CD4-positive, alpha-beta T cell (primary cell): Measurements from ENCODE around the gene LZTS3. TPM values are rescaled to one million over a fixed set of nuclear protein-coding genes. Genes with fewer than 3 reads are reported as not detected.

Experiments used
- ATAC-seq: fragments of 200-7000 bp; cut with Tn5 transposase; one replicate; pipeline ENCODE4 v1.10.0; 2022; ENCODE audit warnings: mild to moderate bottlenecking; ENCODE audit not compliant: poor library complexity
- CTCF ChIA-PET: fragments of 350-600 bp; sonication (Branson Sonifier 250); formaldehyde crosslinking; loops from one replicate; lab custom pipeline; 2021; ENCODE audit warnings: antibody characterized with exemption, inconsistent platforms; lab: Charles Lee
- POLR2A ChIA-PET: fragments of 350-600 bp; sonication (Branson Sonifier 250); formaldehyde crosslinking; loops from one replicate; lab custom pipeline; 2021; ENCODE audit warnings: antibody characterized with exemption, inconsistent platforms; lab: Charles Lee
- DNase-seq, 14 experiments: peaks; one replicate each; pipeline ENCODE4 v3.0.0-alpha.2; 2013 to 2020; ENCODE audit warnings: mixed read lengths in 2 of 14
- H3K27ac ChIP-seq, 2 donors: one replicate each; pipeline versions ENCODE4 v1.5.1 to v1.7.0; 2013; ENCODE audit warnings: low read length in 2 of 2, low read depth in 1 of 2, mild to moderate bottlenecking in 1 of 2
- H3K27me3 ChIP-seq, 2 experiments: 1 replicate in 1 of 2; 2 replicates in 1 of 2; pipeline versions ENCODE4 v1.6.1 to v1.7.0; 2013; ENCODE audit warnings: low read length in 2 of 2, control low read depth in 1 of 2, mild to moderate bottlenecking in 1 of 2, moderate library complexity in 1 of 2; ENCODE audit not compliant: insufficient read depth in 2 of 2, control insufficient read depth in 1 of 2
- H3K36me3 ChIP-seq: one replicate; pipeline ENCODE4 v1.6.1; 2013; ENCODE audit warnings: low read length, control low read depth; ENCODE audit not compliant: insufficient read depth
- H3K4me1 ChIP-seq: one replicate; pipeline ENCODE4 v1.6.1; 2013; ENCODE audit warnings: low read length, control low read depth; ENCODE audit not compliant: insufficient read depth
- H3K4me3 ChIP-seq: one replicate; pipeline ENCODE4 v1.5.1; 2013; ENCODE audit warnings: mild to moderate bottlenecking, low read length, moderate library complexity
- H3K9me3 ChIP-seq, 2 experiments: 1 replicate in 1 of 2; 2 replicates in 1 of 2; pipeline versions ENCODE4 v1.6.1 to v1.7.0; 2013; ENCODE audit warnings: low read length in 2 of 2, mild to moderate bottlenecking in 2 of 2, control low read depth in 1 of 2, moderate library complexity in 1 of 2; ENCODE audit not compliant: control insufficient read depth in 1 of 2, insufficient read depth in 1 of 2
- H3K27ac Mint-ChIP-seq: one replicate; pipeline ENCODE4 v1.8.0; 2020; ENCODE audit warnings: mixed read lengths
- H3K27me3 Mint-ChIP-seq: one replicate; pipeline ENCODE4 v1.8.0; 2021; ENCODE audit warnings: mixed read lengths
- H3K36me3 Mint-ChIP-seq: one replicate; pipeline ENCODE4 v1.8.0; 2021; ENCODE audit warnings: low read depth, mixed read lengths
- H3K4me1 Mint-ChIP-seq: one replicate; pipeline ENCODE4 v1.8.0; 2021; ENCODE audit warnings: low read depth, mixed read lengths
- H3K4me3 Mint-ChIP-seq: one replicate; pipeline ENCODE4 v1.8.0; 2020; ENCODE audit warnings: mild to moderate bottlenecking, mixed read lengths
- H3K9me3 Mint-ChIP-seq: one replicate; pipeline ENCODE4 v1.8.0; 2020; ENCODE audit warnings: mixed read lengths
- intact Hi-C, 2 experiments: fragments of 100-400 bp; cut with DNase I in 1 of 2; cut with micrococcal nuclease in 1 of 2; formaldehyde crosslinking; loops; one replicate each; pipeline versions ENCODE4 v1.15.1 to v1.9.0; 2023 to 2025; cut with DNase I, micrococcal nuclease
- total RNA-seq, 174 experiments: library from RNA in 2 of 174; stranded (reverse) in 2 of 174; gene quantifications; one replicate each; pipeline ENCODE4 v1.2.3 and lab custom pipeline; 2021 to 2026
- TF ChIP-seq, protein P1 (sequence below): fragments of 200-600 bp; IDR thresholded peaks from one replicate; pipeline ENCODE4 v1.8.0; 2022; ENCODE audit warnings: antibody characterized with exemption, mild to moderate bottlenecking

Gene LZTS3
- total RNA-seq, 2 experiments from 2014 or later = 22.2 to 22.4 TPM

DNA sequence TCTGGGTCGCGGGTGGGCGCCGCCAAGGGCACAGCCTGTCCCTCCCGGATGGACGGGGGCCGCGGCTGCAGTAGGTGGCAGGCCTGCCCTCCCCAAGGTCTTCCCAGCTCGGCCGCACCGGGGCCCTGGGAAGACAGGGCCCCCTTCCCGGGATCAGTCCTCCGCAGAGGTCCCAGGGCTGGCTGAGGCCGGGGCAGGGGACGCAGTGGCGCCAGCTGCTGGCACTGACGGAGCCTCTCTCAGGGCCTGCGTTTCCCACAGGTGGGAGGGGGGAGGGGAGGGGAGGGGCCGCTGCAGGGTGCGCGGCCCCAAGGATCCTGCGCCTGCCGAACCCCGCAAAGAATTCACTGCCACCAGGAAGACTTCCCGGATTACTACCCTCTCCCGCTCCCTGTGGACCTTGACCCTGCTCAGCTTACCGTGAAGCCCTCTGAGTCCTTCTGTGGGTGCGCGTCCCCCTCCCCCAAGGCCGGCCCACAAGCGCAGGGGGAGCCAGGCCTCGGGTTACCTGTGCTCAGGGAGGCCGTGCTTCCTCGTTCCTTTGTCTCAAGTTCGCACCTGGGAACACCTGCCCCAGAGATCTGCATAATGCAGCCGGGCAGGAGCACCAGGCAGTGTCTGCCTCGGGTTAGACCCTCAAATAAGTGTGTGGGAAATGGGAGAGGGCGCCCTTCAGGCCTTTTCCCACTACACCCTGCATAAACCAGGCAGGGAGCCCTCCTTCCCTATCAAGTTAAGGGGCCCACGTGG is 5.1 kb downstream of the LZTS3 start:
- Histone ChIP-seq H3K27me3 (peaks cover 19 to 23% of the 10 kb centered on the region in 2 experiments), H3K27ac (no peak overlapping the region), H3K9me3 (no peaks in the 10 kb centered on the region), H3K4me3 (no peak overlapping the region), H3K4me1 (peaks cover 22% of the 10 kb centered on the region), H3K36me3 (no peaks in the 10 kb centered on the region)
- TF ChIP-seq, protein P1, sequence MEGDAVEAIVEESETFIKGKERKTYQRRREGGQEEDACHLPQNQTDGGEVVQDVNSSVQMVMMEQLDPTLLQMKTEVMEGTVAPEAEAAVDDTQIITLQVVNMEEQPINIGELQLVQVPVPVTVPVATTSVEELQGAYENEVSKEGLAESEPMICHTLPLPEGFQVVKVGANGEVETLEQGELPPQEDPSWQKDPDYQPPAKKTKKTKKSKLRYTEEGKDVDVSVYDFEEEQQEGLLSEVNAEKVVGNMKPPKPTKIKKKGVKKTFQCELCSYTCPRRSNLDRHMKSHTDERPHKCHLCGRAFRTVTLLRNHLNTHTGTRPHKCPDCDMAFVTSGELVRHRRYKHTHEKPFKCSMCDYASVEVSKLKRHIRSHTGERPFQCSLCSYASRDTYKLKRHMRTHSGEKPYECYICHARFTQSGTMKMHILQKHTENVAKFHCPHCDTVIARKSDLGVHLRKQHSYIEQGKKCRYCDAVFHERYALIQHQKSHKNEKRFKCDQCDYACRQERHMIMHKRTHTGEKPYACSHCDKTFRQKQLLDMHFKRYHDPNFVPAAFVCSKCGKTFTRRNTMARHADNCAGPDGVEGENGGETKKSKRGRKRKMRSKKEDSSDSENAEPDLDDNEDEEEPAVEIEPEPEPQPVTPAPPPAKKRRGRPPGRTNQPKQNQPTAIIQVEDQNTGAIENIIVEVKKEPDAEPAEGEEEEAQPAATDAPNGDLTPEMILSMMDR = no peak
- ATAC-seq (no peak), DNase-seq (peak in 3 of 14 experiments; percentile 45 to 50 (median 47))
- H3K9me3 Mint-ChIP-seq = no peaks in the 10 kb centered on the region
- peaks cover 15% of the 10 kb centered on the region for H3K4me1 Mint-ChIP-seq
- POLR2A ChIA-PET = interaction anchor here (1.4 kb wide), 1 partner anchor 9 kb away, joined by 3 read pairs; no protein-coding TSS in a partner anchor
- H3K27ac Mint-ChIP-seq = no peak overlapping the region
- intact Hi-C loops = no loop called here
- H3K27me3 Mint-ChIP-seq = peaks cover 22% of the 10 kb centered on the region
- CTCF ChIA-PET = interaction anchor here (0.7 kb wide), 1 partner anchor 42 kb away, joined by 3 read pairs; no protein-coding TSS in a partner anchor
- no peaks in the 10 kb centered on the region for H3K36me3 Mint-ChIP-seq
- peak overlapping the region; percentile 55 for H3K4me3 Mint-ChIP-seq

DNA sequence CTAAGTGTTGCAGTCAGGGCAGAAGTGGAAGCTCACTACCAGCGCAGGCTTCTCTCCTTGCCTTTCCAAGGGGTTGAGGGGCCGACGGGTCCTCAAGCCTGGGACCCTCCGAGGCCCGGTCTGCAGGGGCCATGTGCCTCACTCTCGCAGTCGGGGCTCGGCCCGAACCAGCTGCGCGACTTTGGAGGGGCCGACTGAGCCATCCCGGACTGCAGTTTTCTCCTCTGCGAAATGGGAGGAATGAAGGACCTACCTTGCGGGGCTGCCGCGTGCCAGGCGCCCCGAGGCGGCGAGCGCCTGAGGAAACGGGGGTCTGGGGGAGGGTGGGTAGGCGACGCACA is 5.6 kb downstream of the LZTS3 start:
- Mint-ChIP-seq H3K9me3 (no peaks in the 10 kb centered on the region), H3K27me3 (peaks cover 22% of the 10 kb centered on the region), H3K4me1 (peaks cover 14% of the 10 kb centered on the region), H3K36me3 (no peaks in the 10 kb centered on the region), H3K4me3 (no peak overlapping the region), H3K27ac (no peak overlapping the region)
- H3K36me3 ChIP-seq = no peaks in the 10 kb centered on the region
- no peak for DNase-seq
- H3K27me3 ChIP-seq = peaks cover 19 to 22% of the 10 kb centered on the region in 2 experiments
- TF ChIP-seq, protein P1 = no peak
- no peak for ATAC-seq
- ChIA-PET CTCF (interaction anchor here (0.7 kb wide), 1 partner anchor 43 kb away, joined by 3 read pairs; no protein-coding TSS in a partner anchor), POLR2A (interaction anchor here (1.4 kb wide), 1 partner anchor 9 kb away, joined by 3 read pairs; no protein-coding TSS in a partner anchor)
- no peaks in the 10 kb centered on the region for H3K9me3 ChIP-seq
- H3K27ac ChIP-seq = no peak overlapping the region
- intact Hi-C loops = no loop called here
- peaks cover 17% of the 10 kb centered on the region for H3K4me1 ChIP-seq
- H3K4me3 ChIP-seq = no peak overlapping the region

DNA sequence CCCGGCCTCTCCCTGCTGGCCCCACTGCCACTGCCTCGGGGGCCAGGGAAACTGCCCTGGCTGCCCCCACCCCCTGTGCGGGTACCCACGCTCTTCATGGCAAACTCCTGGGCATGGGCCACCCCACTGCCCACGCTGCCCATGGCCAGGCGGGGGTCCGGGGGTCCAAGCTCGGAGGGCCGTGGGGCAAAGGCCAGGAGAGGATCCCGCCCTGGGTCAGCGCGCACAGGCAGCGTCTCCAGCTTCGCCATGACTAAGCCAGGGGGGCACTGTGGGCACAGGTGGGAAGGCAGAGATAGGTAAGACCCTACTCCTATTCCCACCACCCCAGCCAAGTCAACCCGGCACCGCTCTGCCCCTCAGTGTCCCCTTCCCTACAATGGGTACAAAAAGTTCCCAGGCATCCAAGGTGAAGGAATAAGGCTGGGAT is 6.4 kb downstream of the LZTS3 start:
- Histone ChIP-seq H3K36me3 (no peaks in the 10 kb centered on the region), H3K4me3 (no peak overlapping the region), H3K27ac (no peak overlapping the region), H3K4me1 (peaks cover 11% of the 10 kb centered on the region), H3K9me3 (no peaks in the 10 kb centered on the region), H3K27me3 (peaks cover 19% of the 10 kb centered on the region in 2 experiments)
- ChIA-PET CTCF (no interaction called here), POLR2A (no interaction called here)
- ATAC-seq (no peak), DNase-seq (no peak)
- Mint-ChIP-seq H3K9me3 (no peaks in the 10 kb centered on the region), H3K4me3 (no peak overlapping the region), H3K36me3 (no peaks in the 10 kb centered on the region), H3K27me3 (peaks cover 15% of the 10 kb centered on the region), H3K4me1 (peaks cover 7% of the 10 kb centered on the region), H3K27ac (no peak overlapping the region)
- TF ChIP-seq, protein P1 = no peak
- intact Hi-C loops = no loop called here
